Activated naive CD4-positive, alpha-beta T cell (primary cell): Measurements from ENCODE around the gene RPS6KA2.
A peak's percentile ranks its signal among the peaks of the same experiment; 100 is the strongest.

Experiments used
- DNase-seq, 4 experiments: peaks; one replicate each; lab custom pipeline; 2025; lab: John Stamatoyannopoulos, UW

RPS6KA2 gene

GRCh38 chr6:166627033-166627874 is at the start of gene RPS6KA2:
Gene RPS6KA2 (minus strand): TSS chr6:166627251. CDS start chr6:166627019, 232 bp downstream.
- peak; percentile 99 to 100 (median 99) for DNase-seq

GRCh38 chr6:166676270-166676860 is 49.3 kb upstream of the RPS6KA2 start:
- DNase-seq, result no peak

GRCh38 chr6:166675736-166676135 is 48.7 kb upstream of the RPS6KA2 start:
- no peak for DNase-seq

GRCh38 chr6:166673309-166673708 is 46.3 kb upstream of the RPS6KA2 start:
- no peak for DNase-seq

- DNase-seq, result no peak
Measured at GRCh38 chr6:166672624-166673206, 45.7 kb upstream of the RPS6KA2 start.

- no peak for DNase-seq
Measured at GRCh38 chr6:166672146-166672545, 45.1 kb upstream of the RPS6KA2 start.

GRCh38 chr6:166671434-166672081 is 44.5 kb upstream of the RPS6KA2 start:
- DNase-seq, result no peak

- DNase-seq, result no peak
Measured at GRCh38 chr6:166670894-166671293, 43.8 kb upstream of the RPS6KA2 start.

GRCh38 chr6:166670013-166670412 is 43.0 kb upstream of the RPS6KA2 start:
- no peak for DNase-seq

GRCh38 chr6:166667796-166668610 is 41.0 kb upstream of the RPS6KA2 start:
- DNase-seq, result no peak

GRCh38 chr6:166664135-166664534 is 37.1 kb upstream of the RPS6KA2 start:
- DNase-seq, result no peak

- DNase-seq, result no peak
Measured at GRCh38 chr6:166663568-166663967, 36.5 kb upstream of the RPS6KA2 start.

- DNase-seq, result no peak
Measured at GRCh38 chr6:166662690-166663089, 35.6 kb upstream of the RPS6KA2 start.

- DNase-seq, result no peak
Measured at GRCh38 chr6:166661327-166662085, 34.5 kb upstream of the RPS6KA2 start.

GRCh38 chr6:166660157-166660688 is 33.2 kb upstream of the RPS6KA2 start:
- DNase-seq, result no peak

GRCh38 chr6:166659581-166659980 is 32.5 kb upstream of the RPS6KA2 start:
- DNase-seq, result no peak

- DNase-seq, result no peak
Measured at GRCh38 chr6:166658792-166659150, 31.7 kb upstream of the RPS6KA2 start.

GRCh38 chr6:166658115-166658791 is 31.2 kb upstream of the RPS6KA2 start:
- DNase-seq, result no peak

GRCh38 chr6:166657531-166657930 is 30.5 kb upstream of the RPS6KA2 start:
- DNase-seq, result no peak
